Fibroblast of skin of back (primary cell): ENCODE measurements around the gene RBM33.

Source experiments
- DNase-seq: peaks from one replicate; pipeline ENCODE4 v3.0.0-alpha.2; 2013

The RBM33 gene

GRCh38 chr7:155729847-155730246, 85.4 kb downstream of the RBM33 start:
- peak; percentile 21 for DNase-seq

GRCh38 chr7:155731380-155731779, 86.9 kb downstream of the RBM33 start:
- no peak for DNase-seq

GRCh38 chr7:155731871-155732270, 87.4 kb downstream of the RBM33 start:
- no peak for DNase-seq

DNA sequence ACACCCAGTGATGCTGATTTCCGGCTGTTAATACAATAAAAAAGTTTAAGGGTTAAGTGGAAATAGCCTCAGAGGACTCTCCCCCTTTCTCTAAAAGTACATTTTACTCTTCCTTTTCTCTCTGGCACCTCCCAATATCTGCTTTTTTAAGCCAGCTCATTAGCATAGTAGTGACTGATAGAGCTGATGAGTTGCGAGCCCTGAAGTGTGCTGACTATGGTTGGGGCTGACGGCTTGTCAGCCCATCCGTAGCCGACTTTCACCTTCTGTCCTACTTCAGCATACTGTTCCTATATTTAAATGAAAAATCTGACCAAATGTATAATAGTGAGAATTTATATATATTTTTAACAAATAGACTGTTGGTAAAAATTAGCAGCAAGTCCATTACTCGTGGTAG, 87.8 kb downstream of the RBM33 start:
- no peak for DNase-seq

DNA sequence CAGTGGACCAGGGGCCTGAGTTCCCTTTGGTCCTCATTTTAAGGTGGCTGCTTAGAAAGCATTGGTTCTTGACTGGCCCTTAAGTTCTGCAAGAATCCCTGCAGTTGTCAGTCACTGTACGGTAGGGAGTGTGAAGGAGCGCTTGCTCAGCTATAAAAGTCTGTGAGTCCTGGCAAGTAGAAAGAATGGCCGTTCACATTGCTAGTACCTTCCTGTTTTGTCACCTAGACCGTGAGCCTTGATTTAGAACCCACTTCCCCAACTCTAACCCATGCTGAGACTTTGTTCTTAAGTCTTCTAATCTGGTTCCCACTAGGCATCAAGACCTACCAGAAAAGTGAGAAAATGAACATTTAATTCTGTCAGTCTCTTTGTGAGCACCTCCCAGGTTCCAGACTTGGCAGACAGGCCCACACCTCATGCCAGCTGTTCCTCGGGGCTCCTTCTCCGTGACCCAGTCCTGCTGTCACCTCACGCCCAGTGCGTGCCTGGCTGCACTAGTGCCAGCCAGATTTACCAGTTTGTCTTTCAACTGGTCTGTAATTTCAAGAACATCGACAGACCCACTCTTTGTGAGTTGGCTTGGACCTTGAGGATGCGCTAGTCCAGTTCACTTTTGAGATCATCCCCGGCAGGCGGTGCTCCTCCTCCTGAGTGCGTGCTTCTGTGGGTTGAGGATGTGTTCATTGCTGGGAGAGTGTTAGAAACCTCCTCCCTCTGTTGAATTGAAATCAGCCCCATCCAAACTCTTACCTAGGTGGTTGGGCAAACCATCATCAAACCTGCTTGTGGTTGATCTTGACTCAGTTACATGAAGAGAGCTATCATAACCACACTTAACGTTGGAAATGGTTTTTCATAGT, 89.4 kb downstream of the RBM33 start:
- no peak for DNase-seq

GRCh38 chr7:155734445-155734809, 90.0 kb downstream of the RBM33 start:
- no peak for DNase-seq

DNA sequence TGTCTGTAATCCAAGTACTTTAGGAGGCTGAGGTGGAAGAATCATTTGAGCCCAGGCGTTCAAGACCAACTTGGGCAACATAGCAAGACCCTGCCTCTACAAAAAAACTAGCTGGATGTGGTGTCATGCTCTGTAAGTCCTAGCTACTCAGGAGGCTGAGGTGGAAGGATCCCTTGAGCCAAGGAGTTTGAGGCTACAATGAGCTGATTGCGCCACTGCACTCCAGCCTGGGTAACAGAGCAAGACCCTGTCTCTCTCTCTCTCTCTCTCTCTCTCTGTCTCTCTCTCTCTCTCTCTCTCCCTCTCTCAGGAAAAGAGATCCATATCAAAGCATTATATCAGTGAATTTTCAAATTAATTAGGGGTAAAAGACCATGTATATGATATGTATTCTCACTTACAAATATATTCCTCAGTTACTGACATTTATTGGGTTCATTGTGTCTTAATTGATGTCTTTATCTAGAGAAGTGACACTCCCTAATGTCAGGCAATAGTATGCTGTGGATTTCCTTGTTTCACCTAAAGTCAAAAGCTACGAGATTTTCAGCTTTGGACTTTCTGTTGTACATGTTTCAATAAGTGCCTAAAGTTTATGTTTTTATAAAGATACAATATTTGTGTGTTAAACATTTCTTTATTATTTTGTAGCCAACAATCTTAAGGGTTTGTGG, 91.1 kb downstream of the RBM33 start:
- DNase-seq = no peak

GRCh38 chr7:155737590-155737989, 93.1 kb downstream of the RBM33 start:
- DNase-seq = no peak

DNA sequence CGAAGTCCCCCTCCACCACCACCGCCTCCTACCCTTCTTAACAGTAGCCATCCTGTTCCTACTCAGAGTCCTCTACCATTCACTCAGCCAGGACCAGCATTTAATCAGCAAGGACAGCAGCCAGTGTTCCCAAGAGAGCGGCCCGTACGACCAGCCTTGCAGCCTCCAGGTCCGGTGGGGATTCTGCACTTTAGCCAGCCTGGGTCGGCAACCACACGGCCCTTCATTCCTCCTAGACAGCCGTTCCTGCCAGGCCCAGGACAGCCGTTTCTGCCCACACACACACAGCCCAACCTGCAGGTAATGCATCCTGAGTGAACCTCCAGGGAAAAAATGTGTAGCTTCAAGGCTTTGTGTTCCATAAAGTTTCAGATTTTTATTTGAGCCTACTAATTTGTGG, 93.6 kb downstream of the RBM33 start:
- DNase-seq = no peak

DNA sequence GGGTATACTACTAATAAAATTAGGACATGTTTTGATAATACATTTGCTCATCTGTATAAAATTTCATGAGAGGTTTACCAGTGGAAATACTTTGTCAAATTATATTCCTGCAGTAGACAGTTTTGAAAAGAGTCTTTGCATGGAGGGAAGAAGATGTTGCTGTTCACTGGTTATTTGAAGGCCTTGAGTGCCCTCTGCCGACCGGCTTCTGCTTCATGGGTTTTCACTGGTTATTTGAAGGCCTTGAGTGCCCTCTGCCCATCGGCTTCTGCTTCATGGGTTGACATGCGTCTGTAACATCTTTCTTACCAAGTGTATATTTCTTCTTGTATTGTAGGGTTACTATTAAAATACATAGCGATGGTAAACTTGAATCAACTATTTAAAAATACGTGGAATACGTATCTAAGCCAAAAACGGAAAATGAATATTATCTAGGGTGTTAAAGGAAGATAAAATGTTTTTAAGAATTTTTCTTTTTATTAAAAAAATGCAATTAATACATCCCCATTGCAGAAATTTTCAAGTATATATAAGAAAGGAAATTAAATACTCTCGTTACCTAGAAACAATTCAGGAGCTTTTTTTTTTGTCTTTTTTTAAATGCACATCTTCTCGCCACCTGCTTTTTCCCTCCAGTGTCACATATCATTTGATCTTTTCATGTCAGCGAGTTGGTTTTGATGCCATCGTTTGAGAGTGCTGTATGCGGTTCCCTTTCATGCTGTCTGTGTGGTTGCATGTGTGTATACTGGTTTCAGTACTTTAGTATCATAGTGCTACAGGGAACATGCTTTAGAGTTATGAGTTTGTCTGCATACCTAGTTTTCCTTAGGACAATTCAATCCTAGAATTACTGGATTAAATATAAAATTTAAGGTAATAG, 94.4 kb downstream of the RBM33 start:
- peak; percentile 67 for DNase-seq

- DNase-seq = no peak
Observed at GRCh38 chr7:155739538-155740143, 95.2 kb downstream of the RBM33 start.

DNA sequence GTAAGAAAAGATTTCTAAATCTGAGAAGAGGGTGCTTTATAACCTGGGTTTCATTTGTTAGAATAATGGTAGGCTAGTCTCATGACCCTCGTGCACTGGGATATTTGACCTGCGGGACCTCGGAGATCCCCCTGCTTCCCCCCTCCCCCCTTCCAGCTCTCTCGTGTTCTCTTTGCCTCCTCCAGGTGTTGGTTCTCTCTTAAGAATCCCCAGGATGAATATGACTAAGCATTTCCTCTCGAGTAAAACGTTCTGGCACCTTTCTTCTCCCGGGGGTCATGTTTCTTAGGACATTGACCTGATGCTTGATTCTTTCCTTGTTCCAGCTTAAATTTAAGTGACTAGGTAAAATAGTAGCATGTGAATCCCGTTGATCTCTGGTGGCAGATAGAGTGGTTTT, 96.6 kb downstream of the RBM33 start:
- no peak for DNase-seq

DNA sequence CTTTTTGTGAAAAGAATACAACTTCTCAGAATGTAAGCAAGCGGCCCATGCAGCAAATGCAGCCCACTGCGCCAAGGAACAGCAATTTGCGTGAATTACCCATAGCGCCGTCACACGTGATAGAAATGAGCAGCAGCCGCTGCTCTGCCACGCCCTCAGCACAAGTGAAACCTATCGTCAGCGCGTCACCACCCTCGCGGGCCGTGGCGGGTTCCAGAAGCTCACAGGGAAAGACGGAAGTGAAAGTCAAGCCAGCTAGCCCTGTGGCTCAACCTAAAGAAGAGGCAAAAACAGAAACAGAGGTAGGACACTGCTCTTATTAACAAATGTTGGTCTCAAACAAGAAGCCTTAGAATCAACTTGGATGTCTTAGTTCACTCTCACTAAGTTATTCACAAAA, 97.3 kb downstream of the RBM33 start:
- DNase-seq = no peak

DNA sequence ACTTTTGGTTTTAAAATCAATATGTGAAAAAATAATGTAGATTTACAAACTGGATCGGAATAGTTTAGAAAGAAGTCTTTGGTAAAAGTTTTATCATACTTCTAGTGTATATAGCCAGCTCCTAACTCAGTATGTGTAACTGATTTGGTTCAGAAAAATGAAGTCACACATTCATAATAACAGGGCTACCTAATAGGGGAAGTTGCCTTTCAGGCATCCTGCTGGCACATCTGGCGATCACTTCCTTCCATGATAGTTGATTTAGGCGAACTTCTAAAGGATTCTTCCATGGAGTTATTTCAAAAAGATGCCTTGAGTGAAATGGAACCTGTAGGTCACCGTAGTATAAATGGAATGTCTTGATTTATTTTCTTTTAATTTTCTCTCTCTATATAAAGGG, 98.7 kb downstream of the RBM33 start:
- no peak for DNase-seq

- no peak for DNase-seq
Observed at GRCh38 chr7:155744971-155745683, 100.7 kb downstream of the RBM33 start.

GRCh38 chr7:155745737-155746136, 101.3 kb downstream of the RBM33 start:
- DNase-seq = no peak

- no peak for DNase-seq
Observed at GRCh38 chr7:155746188-155746587, 101.7 kb downstream of the RBM33 start.

DNA sequence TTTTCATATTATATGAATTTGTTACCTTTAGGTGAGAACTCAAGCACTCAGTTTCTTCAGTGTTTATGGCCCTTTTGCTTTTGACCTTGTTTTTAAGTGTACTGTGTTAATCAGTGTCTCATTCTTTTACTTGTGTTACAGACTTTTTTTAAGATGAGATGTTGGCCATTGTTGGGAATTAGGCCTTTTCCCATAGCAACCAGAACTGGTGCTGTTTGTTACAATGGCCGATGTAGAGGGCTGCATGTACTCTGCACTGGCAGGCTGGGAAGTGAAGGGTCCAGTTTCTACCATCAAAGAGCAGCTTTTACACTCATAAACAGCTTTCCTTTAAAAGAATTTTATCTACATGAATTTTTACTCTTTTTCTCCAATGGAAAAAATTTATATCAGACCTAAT, 102.7 kb downstream of the RBM33 start:
- no peak for DNase-seq

- no peak for DNase-seq
Observed at GRCh38 chr7:155749578-155749977, 105.1 kb downstream of the RBM33 start.

GRCh38 chr7:155750255-155751125, 106.0 kb downstream of the RBM33 start:
- DNase-seq = no peak

DNA sequence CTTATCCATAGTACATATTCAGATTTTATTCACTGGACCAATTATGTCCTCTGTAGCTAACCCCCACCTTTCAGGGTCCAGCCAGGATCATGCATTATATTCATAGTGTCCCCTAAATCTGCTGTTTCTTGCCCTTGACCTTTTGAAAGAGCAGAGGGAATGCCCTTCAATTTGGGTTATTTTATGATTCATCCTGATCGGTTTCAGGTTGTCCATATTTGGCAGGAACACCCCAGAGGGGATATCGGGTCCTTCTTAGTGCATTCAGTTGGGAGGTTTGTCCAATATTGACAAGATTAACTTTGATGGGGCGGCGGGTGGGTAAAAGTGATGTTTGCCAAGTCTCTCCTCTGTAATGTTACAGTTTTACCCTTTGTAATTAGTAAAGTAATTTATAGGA, 106.9 kb downstream of the RBM33 start:
- no peak for DNase-seq
